ENCODE results near the gene ARVCF. TPM values are rescaled to one million over a fixed set of nuclear protein-coding genes. Genes with fewer than 3 reads are reported as not detected.

The ARVCF gene
- total RNA-seq, 4 donors from 2014 or later: 32.5 to 61.5 (median 39.5) TPM

DNA sequence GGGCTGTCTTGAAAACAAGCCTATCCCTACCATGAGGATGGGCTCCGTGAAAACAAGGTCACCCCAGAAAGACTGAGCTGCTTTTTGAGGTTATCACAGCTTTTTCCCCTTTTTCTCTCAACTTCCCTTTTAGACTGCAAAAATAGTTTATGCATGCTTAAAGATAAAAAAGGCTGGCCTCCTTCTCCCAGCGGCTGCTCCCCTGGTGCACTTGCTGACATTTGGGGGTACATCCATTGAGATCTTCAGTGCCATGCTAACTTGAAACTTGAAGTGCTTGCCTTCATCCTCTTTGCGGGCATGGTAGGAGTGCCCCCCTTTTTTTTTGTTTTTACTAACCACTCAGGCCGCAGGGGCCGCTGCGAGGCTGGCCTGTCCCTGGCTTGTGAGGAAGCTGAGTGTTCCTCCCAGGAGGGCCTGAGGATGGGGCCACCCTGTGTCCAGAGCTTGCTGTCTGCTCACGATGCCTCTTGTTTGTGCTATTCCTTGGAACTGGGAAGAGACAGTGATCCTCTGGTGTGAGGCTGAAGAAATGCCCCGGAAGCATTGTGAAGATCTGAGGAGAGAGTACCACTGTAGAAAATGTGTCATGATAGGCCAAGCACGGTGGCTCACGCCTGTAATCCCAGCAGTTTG lies 6.5 kb upstream of the ARVCF start:
- Histone ChIP-seq H3K36me3 (peaks cover 0 to 11% of the 10 kb centered on the region in 2 donors), H3K27me3 (no peaks in the 10 kb centered on the region), H3K4me1 (peaks cover 0 to 39% (median 11%) of the 10 kb centered on the region in 3 donors), H3K4me3 (no peak overlapping the region), H3K9me3 (no peaks in the 10 kb centered on the region), H3K27ac (peak overlapping the region in 1 of 4 donors; percentile 89)
- no peak for ATAC-seq
- WGBS, 2 donors (ENCODE audit: low coverage in 1 of 2): 73 to 100% methylated on average over 2 to 7 of the region's 10 CpGs
- no peak for TF ChIP-seq EP300 (IDR thresholded peaks at IDR 0.05)
- no peak for TF ChIP-seq POLR2AphosphoS5 (IDR thresholded peaks at IDR 0.05)
- no peak for TF ChIP-seq POLR2A (IDR thresholded peaks at IDR 0.05)
- TF ChIP-seq, protein P1, sequence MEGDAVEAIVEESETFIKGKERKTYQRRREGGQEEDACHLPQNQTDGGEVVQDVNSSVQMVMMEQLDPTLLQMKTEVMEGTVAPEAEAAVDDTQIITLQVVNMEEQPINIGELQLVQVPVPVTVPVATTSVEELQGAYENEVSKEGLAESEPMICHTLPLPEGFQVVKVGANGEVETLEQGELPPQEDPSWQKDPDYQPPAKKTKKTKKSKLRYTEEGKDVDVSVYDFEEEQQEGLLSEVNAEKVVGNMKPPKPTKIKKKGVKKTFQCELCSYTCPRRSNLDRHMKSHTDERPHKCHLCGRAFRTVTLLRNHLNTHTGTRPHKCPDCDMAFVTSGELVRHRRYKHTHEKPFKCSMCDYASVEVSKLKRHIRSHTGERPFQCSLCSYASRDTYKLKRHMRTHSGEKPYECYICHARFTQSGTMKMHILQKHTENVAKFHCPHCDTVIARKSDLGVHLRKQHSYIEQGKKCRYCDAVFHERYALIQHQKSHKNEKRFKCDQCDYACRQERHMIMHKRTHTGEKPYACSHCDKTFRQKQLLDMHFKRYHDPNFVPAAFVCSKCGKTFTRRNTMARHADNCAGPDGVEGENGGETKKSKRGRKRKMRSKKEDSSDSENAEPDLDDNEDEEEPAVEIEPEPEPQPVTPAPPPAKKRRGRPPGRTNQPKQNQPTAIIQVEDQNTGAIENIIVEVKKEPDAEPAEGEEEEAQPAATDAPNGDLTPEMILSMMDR (IDR thresholded peaks at IDR 0.05): no peak

DNA sequence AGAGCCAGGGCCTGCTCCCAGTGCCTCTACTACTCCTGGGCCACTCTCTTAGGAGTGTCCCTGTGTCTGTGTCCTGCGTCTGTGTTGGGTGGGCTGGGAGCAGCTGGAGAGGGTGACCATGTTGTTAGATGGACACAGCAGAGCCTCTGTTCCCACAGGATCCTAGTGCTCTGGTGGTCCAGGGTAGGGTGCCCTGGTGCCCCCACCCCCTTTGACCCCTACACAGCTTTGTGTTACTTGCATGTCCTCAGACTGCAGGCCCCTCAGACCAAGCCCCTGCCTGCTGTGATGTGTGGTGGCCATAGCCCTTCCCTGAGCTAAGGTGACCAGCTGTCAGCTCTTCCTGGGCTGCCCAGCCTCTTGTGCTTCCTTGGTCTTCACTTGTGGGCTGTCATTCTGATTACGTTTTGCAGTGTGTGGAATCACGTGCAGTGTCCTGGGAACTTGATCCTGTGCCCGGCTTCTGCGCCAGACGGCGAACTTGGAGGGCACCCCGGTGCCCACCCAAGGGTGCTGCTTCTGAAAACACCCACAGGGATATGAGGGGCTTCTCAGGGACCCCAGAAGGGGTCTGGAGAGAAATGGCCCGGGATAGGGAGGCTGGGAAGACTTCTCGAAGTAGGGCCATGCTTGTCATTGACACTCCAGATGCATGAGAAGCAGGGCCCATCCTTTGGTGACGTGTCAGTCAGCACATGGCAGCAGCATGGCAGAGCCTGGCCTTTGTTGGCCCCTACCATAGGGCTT lies 5.8 kb upstream of the ARVCF start:
- peaks cover 0 to 43% (median 12%) of the 10 kb centered on the region in 3 donors for H3K4me1 ChIP-seq
- H3K27me3 ChIP-seq: no peaks in the 10 kb centered on the region
- TF ChIP-seq EP300 (IDR thresholded peaks at IDR 0.05): no peak
- TF ChIP-seq, protein P1 (IDR thresholded peaks at IDR 0.05): no peak
- TF ChIP-seq POLR2AphosphoS5 (IDR thresholded peaks at IDR 0.05): no peak
- no peak for TF ChIP-seq POLR2A (IDR thresholded peaks at IDR 0.05)
- peak overlapping the region in 1 of 2 donors; percentile 97 for H3K4me3 ChIP-seq
- H3K9me3 ChIP-seq: no peaks in the 10 kb centered on the region
- peaks cover 0 to 11% of the 10 kb centered on the region in 2 donors for H3K36me3 ChIP-seq
- WGBS, 2 donors (ENCODE audit: low coverage in 1 of 2): 76% methylated on average over 3 of the region's 11 CpGs; no CpG with 5 or more reads in 1 of the 2 donors
- peak overlapping the region in 3 of 4 donors; percentile 84 to 90 (median 89) for H3K27ac ChIP-seq
- no peak for ATAC-seq

DNA sequence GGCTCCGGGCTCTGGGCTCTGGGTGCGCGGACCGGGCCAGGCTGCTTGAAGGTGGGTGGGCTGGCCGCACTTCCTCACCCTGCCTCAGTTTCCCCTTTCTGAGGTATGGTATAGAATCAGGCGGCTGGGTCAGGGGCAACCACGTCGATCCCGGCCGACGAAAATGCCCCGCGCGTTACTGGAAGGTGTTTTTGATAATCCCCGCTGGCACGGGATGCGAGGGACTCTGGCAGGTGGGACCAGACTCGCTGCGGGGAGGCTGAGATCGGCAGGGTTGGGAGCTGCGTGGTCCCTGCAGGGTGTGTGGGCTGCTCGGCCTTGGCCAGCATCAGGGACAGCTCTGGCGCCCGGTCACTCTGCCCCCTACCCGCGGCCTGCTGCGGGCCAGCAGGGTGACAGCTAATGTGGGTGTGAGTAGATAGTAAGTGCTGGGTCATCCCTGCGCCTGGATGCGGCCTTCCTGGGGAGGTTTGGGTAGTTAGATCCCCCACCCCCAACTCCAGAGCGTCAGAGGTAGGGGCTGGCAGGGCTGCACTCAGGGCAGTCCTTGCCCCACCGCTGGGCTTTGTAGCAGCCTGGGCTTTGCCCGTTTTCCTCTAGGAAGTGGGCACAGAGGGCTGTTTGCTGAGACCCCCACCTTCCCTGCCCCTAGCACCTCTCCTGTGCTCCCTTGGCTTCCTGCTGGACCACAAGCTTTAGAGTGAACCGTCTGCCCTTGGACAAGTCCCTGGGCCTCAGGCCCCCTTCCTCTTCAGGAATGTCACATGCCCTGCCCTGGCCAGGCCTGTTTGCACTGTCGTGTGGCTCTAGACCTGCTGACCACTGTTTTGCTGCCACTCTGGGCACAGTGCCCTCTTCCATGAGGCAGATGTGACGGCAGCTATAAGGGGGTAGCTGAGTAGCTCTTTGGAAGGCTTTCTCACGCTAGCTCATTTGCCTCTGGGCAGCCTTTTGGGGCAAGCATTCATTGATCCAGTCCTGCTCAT lies 4.9 kb upstream of the ARVCF start:
- Histone ChIP-seq H3K4me1 (peaks cover 0 to 48% (median 17%) of the 10 kb centered on the region in 3 donors), H3K27ac (peak overlapping the region; percentile 41 to 90 (median 86)), H3K4me3 (peak overlapping the region; percentile 63 to 97), H3K27me3 (no peaks in the 10 kb centered on the region), H3K9me3 (no peaks in the 10 kb centered on the region), H3K36me3 (peaks cover 0 to 5% of the 10 kb centered on the region in 2 donors)
- ATAC-seq: peak; percentile 6
- WGBS, 2 donors (ENCODE audit: low coverage in 1 of 2): 0% methylated on average over 1 of the region's 36 CpGs; no CpG with 5 or more reads in 1 of the 2 donors
- TF ChIP-seq, protein P1 (IDR thresholded peaks at IDR 0.05): no peak
- TF ChIP-seq POLR2AphosphoS5 (IDR thresholded peaks at IDR 0.05) (no peak), POLR2A (IDR thresholded peaks at IDR 0.05) (no peak), EP300 (IDR thresholded peaks at IDR 0.05) (no peak)

DNA sequence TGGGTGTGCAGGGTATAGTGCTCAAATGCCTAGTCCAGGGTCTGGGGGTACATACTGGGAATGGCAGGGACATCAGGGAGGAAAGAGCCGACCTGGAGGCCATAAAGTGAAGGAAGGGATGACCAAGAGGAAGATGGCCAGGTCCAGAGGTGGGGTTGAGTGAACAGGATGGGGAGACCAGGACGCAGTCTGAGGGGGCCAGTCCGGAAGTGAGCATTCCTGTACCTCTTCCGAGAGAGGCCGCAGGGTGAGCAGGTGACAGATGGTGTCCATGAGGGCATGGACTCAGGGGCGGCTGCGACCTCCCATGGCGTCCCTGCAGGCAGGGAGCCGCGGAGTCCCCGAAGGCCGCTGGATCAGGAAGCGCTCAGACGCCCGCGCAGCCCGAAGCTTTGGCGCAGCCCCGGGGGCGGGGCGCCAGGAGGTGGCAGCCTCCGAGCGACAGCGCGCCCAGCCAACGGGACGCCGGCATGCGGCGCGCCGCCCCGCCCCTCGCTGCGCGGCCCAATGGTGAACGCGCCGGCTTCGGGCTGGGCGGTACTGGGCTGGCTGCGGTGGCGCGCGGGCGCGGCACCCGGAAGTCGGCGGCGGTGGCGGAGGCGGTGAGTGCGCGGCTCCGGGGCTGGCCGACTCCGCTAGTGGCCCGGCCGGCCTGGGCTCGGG lies 4.0 kb upstream of the ARVCF start, which contains the start of gene TANGO2:
TANGO2 (plus strand) TSS at position 578 of the 663 bp plus-strand sequence. CDS start 15,689 bp downstream, outside the sequence.
- peaks cover 0 to 56% (median 20%) of the 10 kb centered on the region in 3 donors for H3K4me1 ChIP-seq
- H3K27me3 ChIP-seq: no peaks in the 10 kb centered on the region

More for the DNA sequence above, 4.0 kb upstream of the ARVCF start, which contains the start of gene TANGO2:
- 2 to 3% methylated on average over 5 of the region's 61 CpGs for WGBS, 2 donors (ENCODE audit: low coverage in 1 of 2)
- H3K36me3 ChIP-seq: peaks cover 0 to 5% of the 10 kb centered on the region in 2 donors
- peak within 1 kb of the TSS; percentile 41 to 90 (median 86) for H3K27ac ChIP-seq
- ATAC-seq: peak; percentile 95
- TF ChIP-seq EP300 (IDR thresholded peaks at IDR 0.05) (no peak), POLR2A (IDR thresholded peaks at IDR 0.05) (peak; percentile 93 to 94), POLR2AphosphoS5 (IDR thresholded peaks at IDR 0.05) (peak; percentile 68)
- TF ChIP-seq, protein P1 (IDR thresholded peaks at IDR 0.05): no peak
- H3K4me3 ChIP-seq: peak within 1 kb of the TSS; percentile 63 to 97
- no peaks in the 10 kb centered on the region for H3K9me3 ChIP-seq

Data from gastroesophageal sphincter (tissue), 4 donors.